Posterior cingulate gyrus (tissue), 11 donors: ENCODE data around the gene CERS5.

Experiments used
- DNase-seq, 10 donors: peaks; one replicate each; pipeline versions ENCODE4 v3.0.0 to v3.0.0-alpha.2; 2020 to 2021; ENCODE audit warnings: mixed read lengths in 3 of 10
- intact Hi-C: fragments of 100-400 bp; cut with DNase I; formaldehyde crosslinking; loops from one replicate; pipeline ENCODE4 v1.15.1; 2023

CERS5 gene

DNA sequence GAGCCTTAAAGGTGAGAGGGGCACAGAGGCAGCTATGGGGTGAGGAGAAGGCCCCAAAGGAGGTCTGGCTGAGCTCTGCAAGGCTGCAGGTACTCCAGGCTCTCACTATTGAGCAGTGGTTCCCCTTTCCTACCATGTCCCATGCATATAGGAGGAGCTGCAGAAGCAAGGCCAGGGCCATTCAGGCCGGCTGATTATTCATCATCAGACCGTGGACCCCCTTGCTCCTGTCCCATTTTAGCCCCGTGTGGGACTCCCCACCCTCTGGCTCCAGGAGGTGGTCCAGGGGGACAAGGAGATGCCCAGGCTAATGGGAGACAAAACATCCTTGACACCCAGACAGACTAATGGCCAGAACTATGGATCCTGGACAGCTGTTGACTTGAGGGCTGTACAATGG, 60.3 kb downstream of the CERS5 start:
- intact Hi-C loops, result no loop called here

DNA sequence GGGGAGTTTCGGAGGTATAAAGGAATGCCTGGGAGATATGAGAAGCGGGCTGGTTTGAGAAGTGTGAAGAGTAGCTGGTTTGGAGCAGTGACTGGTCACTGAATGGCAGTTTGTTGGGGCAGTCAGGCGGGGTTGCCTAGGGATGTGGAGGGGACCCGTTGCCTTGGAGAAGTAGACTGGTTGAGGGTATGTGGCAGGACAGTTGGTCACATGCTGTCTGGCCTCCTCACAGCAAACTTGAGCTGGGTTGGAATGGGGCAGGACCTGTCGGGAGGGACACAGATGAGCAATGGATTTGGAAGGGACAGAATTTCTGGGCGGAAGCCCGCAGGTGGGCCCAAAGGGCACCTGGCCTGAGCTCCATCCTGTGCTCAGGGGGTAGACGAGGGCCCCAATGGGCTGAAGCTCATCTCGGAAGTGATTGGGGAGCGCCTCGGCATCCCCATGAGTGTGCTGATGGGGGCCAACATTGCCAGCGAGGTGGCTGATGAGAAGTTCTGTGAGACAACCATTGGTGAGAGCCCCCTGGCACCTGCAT, 61.2 kb downstream of the CERS5 start:
- peak in 2 of 10 donors; percentile 59 to 73 for DNase-seq
- intact Hi-C loops, result no loop called here

More for the DNA sequence above, 60.3 kb downstream of the CERS5 start:
- DNase-seq, result peak in 2 of 10 donors; percentile 38 to 70

DNA sequence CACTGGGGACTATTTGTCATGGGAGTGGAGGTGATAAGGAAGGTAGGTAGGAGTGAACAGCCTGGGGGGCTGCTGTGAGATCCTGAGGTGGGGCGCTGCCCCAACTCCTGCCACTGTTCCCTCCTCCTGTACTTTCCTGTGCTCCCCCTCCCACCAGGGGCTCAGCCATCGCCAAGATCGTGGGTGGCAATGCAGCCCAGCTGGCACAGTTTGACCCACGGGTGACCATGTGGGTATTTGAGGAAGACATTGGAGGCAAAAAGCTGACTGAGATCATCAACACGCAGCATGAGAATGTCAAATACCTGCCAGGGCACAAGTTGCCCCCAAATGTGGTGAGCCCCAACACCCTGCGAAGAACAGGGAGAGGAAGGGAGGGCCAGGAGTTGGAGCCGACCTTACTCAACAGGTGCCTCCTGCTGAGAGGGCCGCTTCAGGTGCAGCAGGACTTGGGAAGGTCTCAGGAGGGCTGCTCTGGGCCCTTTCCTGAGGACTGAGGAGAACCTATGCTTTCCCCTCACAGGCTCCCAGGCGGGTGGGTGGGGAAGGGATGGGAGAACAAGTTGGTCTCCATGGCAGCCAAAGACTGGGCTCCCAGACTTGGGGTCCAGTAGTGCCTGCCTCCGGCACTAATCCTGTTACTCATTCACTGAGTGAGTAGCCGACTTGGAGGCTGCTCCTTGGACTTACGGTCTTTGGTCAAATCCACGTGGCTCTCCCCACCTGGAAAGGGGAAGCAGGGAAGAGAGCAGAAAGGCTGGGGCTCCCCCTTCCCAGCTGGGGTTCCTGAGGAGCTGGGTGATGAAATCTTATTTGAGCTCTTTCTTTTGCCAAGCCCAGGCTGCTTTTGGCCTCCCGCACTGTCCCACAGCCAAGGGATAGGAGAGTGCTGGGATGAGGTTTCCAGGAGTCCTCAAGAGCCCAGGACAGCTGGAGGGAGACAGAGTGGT, 62.5 kb downstream of the CERS5 start:
- peak in 2 of 10 donors; percentile 57 to 70 for DNase-seq
- intact Hi-C loops, result no loop called here

DNA sequence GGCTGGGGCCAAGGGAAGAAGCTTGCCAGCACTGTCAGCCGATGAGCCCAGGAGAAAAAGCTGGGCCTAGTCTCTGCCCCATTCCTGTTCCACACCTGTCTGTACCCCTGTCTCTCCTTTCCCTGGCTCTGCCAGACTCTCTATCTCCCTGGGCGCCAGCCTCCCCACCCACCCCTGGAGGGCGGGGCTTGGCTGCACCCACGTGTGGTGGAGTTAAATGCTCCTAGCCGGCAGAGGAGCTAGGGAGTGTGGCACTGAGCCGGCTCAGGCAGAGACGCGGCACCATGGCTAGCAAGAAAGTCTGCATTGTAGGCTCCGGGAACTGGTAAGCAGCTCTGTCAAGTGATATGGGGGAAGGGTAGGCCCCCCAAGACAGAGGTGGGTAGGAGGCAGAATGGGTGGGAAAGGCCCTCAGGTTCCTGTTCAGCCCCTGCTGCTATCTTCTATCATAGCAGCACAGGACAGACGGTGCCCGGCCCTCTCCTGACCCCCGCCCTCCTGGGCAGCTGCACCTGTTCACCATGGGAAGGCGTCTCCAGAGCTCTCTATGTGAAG, 63.3 kb downstream of the CERS5 start, which contains the start of gene GPD1:
Gene GPD1, plus strand, starts transcription at position 242 of the 555 bp plus-strand sequence. Its CDS starts 43 bp downstream, at position 285.
- intact Hi-C loops, result no loop called here
- peak; percentile 60 to 97 (median 82) for DNase-seq

DNA sequence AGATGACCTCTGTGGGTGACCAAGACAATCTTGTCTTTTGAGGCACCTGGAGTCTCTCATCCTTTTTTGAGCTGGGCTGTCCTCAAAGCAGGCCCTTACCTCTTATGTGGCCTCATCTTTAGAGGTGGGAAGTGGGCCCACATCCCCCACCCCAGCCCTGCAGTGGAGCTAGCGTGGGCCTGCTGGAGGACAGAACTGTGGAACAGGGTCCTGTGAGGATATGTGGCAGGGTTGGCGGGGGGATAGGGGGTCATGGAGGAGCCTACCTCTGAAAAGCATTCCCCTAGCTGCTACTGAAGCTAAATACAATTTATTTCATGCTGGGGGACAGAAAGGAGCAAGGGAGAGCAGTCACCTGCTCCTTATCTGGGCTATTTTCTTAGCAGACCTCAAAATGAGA, 63.8 kb downstream of the CERS5 start:
- peak in 1 of 10 donors; percentile 65 for DNase-seq
- intact Hi-C loops, result no loop called here

DNA sequence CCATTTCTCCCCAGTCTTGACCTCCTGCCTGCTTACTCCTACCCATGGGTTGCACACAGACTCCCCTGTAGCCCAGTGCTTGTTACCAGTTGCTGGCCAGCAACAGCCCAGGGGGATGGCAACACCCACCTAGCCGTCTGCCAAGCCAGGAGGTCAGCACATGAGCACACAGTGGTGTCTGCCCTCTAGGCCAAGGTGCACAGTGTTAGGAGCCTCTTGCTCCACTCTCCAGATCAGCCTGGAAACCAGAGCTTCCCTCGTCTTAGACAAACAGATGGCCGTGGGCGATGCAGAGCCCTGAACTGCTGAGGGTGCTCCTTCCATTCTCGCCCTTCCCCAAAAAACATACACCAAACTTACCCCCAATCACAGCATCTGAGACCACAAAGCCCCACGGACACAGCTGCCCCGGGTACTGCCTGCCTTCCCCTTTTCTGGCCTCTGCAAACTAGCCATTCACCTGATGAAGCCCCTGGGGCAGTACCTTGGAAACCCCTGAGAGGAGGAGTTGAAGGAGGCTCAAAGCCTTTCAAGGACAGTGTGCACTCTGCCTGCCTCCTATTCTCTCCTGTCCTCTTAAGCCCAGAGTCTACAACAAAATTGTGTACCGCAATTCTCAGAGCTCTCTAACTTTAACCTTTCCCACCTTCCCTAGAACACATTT, 64.4 kb downstream of the CERS5 start:
- DNase-seq, result peak in 1 of 10 donors; percentile 74

DNA sequence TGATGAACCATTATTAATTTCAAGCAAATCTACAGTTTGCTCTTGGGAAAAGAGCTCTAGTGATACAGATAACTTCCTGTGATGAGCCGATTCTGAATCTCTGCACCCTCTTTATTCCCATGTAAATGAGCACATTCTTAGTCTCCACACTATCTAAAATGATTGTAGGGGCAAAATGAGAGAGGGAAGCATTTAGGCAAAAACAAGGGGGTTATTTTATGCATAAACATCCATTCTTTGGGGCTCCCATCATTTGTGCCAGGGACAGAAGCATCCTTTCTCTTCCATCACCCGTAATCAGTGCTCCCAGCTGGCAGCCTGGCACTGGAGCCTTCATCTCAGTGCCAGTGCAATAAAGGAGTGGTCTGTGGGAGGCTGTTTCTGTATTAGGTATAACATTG, 65.0 kb downstream of the CERS5 start:
- intact Hi-C loops, result no loop called here
- DNase-seq, result peak; percentile 44 to 94 (median 55)

More for the DNA sequence above, 64.4 kb downstream of the CERS5 start:
- intact Hi-C loops, result no loop called here

DNA sequence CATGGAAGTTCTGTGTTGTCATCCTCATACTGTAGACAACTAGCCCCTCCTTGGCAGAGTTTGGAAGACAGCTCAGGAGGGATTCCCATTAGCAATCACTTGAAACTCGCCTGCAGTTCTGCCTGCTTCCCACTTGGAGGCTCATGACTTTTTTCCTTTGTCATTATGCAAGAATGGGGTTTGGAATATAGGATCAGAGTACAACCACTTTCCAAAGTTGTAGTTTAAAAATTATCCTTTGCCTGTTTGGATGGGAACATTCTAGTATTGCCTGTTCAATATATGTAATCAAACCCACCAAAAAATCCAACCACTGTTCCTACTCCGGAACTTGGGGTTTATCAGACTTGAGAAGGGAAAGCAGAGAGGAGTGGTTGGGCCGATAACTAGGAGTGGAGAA, 65.5 kb downstream of the CERS5 start:
- intact Hi-C loops, result no loop called here
- DNase-seq, result no peak

DNA sequence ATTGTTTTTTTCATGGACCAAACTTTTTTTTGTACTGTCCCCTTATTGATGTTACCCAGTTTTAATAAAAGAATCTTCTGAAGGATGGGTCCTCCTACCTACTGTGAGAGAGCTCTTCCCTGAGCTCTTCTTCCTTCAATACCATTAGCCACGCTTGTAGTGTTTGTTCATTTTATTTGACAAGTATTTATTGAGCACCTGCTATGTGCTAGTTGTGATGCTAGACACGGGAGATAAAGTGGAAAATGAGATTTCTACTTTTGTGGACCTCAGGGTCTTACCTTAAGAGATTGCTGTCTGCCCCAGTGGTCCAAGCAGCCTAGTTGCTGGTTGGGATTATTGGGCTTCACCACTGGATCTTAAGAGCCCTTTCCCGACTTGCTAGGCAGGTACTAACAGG, 66.6 kb downstream of the CERS5 start:
- intact Hi-C loops, result no loop called here
- no peak for DNase-seq

DNA sequence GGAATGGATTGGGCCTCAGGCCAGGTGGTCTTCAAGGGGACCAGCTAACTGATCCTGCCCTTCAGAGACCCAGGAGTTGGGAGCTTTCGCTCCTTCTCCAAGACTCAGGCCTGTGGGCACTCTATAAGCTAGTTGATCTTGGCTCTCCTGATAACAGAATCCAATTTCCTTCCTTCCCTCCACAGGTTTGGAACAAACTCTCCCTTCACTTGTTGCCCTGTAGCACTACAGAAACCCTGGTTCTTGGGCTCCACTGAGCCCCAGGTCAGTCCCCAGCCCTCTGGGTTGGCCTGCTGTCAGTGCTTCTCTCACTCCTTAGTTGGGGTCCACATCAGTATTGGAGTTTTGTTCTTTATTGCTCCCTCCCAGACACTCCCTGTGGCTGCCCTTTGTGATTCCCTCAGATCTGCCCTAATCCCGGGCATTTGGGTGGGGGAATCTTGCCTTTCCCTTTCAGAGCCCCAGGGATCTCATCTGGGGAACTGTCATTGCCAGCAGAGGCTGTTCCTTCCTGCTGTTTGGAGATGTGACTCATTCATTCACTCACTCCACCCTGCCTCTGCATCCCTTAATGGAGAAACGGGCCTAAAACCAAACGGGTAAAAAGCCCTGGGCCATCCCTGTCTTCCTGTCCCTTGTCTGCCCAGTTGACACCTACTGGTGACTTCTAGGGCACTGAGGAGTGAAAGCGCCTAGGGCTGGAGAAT, 67.7 kb downstream of the CERS5 start:
- intact Hi-C loops, result no loop called here
- no peak for DNase-seq

DNA sequence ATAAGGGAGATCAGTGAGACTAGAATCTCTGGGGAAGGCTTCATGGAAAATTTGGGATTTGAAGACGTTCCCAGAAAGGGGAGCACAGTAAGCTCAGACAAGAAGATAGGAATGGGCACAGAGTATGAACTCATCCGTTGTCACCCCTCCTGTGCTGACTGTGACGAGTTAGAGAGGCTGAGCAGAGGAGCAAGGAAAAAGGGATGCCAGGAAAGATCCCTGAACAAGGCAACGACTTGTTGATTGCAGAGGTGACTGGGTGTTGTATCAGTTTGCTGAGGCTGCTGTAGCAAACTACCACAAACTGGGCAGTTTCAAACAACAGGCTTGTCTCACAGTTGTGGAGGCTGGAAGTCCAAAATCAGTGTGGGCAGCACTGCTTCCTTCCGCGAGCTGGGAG, 69.2 kb downstream of the CERS5 start:
- intact Hi-C loops, result no loop called here
- DNase-seq, result peak in 3 of 10 donors; percentile 25 to 35 (median 33)

DNA sequence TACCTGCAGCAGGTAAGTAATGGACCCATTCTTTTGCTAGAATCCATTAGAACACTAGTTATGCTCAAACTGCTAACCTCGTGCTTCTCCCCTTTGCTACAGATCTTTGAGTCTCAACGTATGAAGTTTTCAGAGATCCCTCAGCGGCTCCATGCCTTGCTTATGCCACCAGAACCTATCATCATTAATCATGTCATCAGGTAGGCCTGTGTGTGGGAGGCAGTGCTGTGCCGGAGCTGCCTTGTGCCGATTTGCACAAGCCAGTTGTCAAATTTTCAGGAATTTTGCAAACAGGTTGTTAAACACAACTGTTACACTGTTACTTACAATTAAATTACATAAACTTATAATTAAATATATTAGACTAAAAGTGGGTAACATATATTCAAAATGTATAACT, 76.8 kb downstream of the CERS5 start:
- intact Hi-C loops, result no loop called here
- DNase-seq, result peak in 1 of 10 donors; percentile 19

DNA sequence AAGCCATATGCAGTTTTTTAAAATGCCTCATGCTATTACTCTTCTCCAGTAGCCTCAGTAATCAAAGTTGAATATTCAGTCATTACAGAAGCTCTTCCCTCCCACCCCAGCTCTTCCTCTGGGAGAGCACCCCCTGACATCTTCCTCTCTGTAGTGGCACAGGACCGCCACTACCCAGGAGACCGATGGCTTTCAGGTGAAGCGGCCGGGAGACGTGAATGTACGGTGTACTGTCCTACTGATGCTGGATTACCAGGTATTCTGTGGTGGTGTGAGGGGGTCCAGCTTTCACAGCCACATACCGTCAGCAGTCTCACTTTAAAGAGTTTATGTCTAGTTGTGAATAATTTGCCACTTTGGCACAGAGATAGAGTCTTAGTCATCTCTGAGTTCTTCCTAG, 77.4 kb downstream of the CERS5 start:
- DNase-seq, result peak in 2 of 10 donors; percentile 46 to 63
- intact Hi-C loops, result no loop called here

DNA sequence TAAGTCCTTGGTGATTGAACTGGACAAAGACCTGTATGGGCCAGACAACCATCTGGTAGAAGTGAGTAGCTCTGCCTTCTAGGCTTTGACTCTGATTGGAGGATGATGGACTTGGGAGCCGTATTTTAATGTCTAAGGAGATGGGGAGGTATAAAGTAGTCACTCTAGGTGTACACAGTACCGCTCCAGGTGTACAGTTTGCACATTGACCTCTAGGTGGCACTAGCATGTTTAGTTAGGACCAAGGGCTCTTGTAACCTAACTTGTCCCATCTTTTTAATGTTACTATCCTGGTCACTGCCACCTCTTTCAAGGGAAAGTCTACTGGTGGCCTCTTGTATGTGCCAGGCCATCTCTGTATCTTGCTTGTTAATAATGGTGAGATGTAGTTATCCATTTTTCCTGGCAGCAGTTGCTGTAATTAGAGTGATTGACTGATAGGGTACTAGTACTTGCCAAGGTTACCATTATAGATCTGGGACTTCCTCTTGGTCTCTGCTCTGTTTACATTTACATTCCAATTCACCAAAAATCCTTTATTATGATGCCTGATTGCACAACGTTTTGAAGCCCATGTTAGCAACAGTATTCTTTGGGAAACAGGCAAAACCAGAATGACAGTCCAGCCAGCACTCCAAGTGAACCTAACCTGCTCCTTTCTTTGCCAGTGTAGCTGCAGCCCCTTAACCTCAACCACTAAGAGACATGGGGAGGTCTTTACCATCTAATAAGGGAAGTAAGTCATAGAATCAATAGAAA, 78.4 kb downstream of the CERS5 start:
- intact Hi-C loops, result no loop called here
- DNase-seq, result peak in 5 of 10 donors; percentile 24 to 67 (median 44)

DNA sequence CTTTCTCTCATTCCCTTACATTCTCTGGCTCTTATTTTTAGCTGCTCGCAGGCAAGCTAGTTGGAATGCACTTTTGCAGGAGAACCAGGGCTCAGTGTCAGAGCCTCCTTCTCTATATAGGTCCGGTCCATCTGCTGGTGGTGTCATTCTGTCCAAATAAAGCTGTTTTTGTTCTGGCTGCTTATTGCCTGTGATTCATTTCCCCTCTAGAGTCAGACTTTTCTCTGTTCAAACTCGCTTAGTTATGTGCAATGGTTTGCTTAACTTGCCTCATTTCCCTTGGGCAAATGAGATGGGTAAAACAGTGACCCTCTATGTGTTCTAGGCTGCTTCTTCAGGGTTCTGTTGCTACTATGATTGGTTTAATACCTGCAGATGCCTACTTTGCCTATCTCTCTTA, 79.2 kb downstream of the CERS5 start:
- DNase-seq, result no peak
- intact Hi-C loops, result no loop called here

DNA sequence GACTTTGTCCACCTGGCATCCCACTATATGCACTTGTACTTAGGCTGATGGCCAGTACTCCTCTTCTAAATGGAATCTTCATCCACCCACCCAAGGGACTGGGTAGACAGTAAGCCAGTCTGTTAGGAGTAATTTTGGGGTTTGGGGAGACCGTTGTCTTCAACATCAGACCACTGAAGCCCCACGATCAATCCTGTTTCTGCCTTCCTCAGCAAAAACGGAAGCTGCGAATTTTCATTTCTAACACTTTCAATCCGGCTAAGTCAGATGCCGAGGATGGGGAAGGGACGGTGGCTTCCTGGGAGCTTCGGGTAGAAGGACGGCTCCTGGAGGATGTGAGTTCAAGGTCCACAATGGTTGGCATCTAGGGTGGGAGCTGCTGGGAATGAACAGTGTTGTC, 80.0 kb downstream of the CERS5 start:
- peak in 2 of 10 donors; percentile 34 to 44 for DNase-seq
- intact Hi-C loops, result no loop called here

DNA sequence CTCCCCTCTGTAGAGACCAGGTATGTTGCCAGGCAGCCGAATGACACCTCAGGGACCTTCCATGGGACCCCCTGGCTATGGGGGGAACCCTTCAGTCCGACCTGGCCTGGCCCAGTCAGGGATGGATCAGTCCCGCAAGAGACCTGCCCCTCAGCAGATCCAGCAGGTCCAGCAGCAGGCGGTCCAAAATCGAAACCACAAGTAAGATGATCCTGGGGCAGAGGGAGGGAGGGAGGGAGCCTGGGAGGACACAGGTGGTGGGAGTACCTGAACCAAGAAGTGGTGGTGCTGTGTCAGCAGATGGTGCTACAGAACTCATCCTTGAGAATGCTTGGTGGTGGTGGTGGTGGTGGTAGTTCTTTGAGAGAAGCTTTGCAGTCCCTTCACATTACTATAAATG, 81.0 kb downstream of the CERS5 start:
- intact Hi-C loops, result no loop called here
- DNase-seq, result peak in 2 of 10 donors; percentile 29 to 47

DNA sequence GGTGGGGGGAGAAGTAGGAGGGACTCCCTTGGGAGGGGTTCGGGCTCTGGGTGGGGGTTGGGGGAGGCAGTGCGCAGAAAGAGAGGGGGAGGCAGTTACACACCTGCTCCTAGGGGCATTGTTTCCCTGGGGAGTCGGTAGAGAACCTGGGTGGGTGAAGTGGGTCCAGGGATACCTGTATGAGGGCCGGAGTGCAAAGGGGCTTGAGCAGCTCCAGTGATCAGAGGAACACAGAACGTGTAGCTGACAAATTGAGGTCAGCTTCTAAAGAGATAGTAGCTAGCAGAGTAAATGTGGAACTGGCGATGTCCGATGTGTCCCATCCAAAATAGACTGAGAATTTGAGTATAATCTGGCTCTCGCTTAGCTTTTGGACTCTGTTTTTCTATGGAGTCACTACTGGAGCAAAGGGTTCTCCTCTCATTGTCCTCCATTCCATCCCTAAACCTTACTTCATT, 81.5 kb downstream of the CERS5 start:
- intact Hi-C loops, result loop anchor here (1.0 to 2.0 kb wide), 2 partner anchors 27 to 82 kb away; partner anchors contain the start of genes CERS5 and COX14

More for the DNA sequence above, 81.5 kb downstream of the CERS5 start:
- DNase-seq, result no peak
